NCI-H526 (cell line): ENCODE data around the gene KIAA0586.

Experiments used
- DNase-seq, 2 experiments: peaks; one replicate each; lab custom pipeline; 2025; lab: John Stamatoyannopoulos, UW

The KIAA0586 gene

DNA sequence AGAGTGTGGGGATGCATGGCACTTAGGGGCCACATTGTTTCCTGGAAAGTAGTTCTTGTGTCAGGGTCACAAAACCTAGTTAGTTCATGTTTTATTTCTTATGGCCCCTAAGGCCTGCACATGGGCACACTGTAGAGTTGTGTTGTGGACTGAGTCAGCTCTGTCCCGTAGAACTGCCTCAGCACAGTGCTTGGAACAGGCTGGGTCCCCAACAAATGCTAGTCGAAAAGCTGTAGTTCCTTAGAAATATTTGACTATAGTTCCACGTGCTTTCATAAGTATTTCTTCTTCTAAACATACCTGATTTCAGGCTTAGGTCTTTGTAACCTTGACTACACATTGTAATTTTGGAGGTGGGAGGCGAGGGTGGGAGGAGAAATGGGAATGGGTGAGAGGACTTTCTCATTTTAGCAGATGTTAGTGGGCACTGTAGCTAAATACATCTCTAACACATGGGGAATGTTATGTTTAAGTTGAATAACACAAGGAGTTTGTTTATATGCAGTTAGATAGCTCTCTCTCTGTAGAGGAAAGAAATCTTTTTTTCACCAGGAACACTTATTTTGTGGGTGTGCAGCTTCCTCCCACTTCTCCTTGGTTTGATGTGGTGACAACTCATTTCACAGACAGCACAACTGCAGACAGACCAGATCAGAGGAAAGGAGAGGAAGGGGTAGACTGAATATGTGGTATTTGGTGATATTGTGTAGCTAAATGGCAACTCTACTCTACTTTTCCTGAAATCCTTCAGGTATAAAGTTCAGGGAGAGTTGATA lies 170.7 kb downstream of the KIAA0586 start:
- DNase-seq, result no peak

DNA sequence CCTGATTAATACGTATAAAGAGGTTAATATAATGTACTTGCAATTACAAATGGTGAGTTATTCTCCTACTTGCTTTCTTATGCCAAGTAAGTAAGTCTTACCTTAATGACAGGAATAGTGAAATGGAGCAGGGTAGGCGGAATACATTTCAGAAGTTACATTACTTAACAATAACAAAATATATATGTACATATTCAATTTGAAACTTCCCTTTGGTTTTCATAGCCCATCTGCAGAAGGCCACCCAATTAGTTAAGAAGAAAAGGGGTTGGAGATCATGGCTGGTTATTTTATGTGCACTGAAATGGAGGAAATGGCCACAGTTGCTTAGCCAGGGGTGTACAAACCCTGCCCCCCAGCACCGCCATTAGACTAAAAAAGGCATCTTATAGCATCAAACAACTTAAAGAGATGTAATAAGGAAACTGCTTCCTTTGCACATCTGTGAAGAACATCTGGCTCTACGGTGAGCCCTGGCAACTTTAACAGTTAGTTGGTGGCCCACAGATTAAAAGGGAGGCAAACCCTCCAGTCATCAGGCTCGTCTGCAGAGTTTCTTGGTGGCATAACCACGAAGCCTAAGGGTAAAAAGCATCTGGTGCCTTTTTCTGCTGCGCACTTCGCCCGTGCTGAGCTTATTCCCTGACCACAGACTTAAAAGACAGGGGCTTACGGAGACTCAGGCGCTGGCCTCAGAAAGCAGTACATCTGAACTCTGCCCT lies 171.4 kb downstream of the KIAA0586 start:
- DNase-seq, result no peak

DNA sequence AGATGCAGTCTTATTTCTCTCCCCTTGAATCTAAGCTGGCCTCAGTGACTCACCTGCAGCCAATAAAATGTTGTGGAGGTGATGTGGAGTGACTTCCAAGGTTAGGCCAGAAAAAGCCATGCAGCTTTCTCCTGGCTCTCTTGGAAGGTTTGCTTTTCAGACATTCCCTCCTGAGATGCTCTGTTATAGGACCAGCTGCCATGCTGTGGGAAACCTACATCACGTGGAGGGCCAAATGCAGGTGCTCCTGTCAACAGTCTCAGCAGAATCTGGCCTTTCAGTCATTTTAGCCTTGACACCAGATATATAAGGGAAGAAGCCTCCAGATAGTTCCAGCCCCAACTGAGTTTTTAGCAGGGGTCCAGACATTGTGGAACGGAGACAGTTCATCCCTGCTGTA lies 172.2 kb downstream of the KIAA0586 start:
- DNase-seq, result no peak
